GM21619 (cell line): Measurements from ENCODE around the gene CDK1.
"Not testable (repeated sequence)": the region's sequence is repeated elsewhere in the genome, so short reads cannot be mapped to it uniquely, and the experiment has no call there.

ENCODE experiments used
- ATAC-seq: cut with Tn5 transposase; IDR thresholded peaks from one replicate; pipeline ENCODE4 v1.9.1; 2021; ENCODE audit not compliant: unreplicated experiment

The CDK1 gene

DNA sequence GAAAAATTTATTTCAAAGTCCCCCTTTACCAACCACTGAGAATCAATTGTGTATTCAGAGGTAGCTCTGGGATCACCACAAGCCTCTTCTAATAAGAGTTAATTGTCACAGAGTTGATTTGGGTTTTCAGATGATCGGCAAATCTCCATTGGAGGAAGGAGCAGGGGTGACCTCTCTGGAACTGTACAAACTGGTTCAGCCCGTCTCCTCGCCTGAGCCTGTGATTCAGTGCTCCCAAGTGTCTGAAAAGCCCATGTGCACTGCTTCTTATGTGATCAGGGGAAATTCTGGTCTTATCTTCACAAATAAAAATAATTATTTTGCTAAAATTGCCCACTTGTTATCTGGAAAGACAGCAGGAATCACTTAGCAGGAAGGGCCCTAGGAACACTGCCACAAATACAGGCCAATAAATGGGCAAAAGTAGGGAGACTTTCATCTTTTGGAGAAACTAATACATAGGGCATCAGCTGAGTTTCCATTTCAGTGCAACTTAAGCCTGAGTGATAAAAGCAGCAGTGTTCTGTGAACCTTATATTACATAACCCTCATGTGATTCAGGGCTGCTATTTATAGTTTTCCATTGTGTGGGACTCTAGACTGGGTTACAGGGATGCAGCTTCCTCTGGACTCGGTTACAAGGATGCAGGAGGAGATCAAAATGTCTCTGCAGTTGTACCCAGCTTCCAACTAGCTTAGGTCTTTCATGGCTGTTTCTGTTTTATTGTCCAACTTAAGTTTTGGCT is 32.3 kb downstream of the CDK1 start:
- ATAC-seq: no peak

DNA sequence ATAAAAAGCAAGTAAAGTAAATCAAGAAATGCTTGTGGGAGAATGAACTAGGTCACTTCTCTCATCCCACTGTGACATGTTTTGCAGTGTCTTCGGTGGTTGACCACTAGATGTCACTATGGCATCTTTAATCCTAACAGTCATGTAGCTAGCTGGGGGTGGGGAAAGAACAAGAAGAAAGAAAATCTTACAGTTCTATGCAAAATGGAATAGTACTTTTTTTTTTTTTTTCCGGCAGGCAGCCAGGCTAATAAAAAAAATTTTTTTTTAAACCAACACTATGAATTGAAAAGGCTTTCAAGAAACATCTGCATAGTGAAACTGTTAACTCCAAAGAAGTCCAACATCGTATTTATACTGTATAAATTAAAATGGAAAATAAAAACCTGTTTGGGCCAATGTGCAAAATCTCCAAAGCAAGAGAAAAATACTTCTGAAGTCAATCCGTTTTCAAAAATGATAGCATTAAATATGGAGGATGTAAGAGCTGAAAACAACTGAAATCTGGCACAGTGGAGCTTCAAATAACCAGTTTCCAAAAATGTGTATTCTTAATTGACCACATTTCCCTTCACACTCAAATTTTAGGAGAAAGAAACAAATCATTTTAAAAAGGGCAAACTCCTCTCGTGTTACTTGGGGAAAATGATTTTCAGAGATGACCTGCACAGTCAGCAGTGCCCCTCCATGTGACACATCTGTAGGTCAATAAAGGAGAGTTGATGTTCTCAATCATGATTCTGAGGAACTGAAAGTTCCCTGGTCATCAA is 38.5 kb downstream of the CDK1 start:
- peak; percentile 84 for ATAC-seq

DNA sequence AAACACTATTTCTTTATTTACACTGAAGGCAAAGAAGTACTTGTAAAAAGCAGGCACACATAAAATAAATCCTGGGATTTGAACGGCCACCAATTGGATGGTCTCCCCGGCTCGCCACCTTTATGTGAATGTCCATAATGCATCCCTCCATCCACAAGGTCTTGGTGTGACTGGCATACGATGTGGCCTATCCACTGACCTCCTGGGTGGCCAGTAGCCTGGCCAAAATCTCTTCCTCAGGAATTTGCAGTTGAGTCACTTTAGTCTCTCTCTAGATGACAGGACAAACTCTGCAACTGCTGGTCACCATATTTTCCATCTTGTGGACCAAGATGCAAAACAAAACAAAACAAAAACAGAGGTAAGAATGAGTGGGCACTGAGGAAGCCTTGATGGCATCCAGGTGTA is 39.1 kb downstream of the CDK1 start:
- no peak for ATAC-seq

DNA sequence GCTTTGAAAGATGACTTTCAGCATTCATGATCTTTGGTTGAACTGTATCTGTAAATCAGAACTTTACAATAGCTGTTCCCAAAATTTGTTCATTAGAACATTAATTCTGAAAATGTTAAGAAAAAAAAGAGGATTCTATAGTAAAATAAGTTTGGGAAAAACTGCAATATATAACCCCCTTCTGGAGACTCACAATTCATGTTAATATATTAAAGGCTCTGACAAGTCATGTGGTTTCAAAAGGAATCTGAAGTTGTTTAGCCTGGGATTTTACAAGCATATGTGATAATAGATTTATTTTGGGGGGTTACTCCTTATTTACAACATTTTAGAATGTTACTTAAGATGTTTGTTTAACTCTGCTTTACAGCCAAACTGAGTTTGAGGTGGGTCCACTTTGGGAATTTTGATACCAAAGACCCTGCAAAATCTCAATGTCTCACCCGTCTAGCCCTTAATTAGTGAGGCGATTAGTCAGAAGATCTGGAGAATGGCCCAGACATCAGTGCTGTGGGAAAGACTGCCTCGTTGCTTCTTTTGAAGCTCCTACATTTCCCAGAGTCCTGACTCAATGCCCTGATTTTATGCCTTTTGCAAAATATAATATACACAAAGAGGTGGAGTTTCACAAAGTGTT is 40.0 kb downstream of the CDK1 start:
- ATAC-seq: no peak

DNA sequence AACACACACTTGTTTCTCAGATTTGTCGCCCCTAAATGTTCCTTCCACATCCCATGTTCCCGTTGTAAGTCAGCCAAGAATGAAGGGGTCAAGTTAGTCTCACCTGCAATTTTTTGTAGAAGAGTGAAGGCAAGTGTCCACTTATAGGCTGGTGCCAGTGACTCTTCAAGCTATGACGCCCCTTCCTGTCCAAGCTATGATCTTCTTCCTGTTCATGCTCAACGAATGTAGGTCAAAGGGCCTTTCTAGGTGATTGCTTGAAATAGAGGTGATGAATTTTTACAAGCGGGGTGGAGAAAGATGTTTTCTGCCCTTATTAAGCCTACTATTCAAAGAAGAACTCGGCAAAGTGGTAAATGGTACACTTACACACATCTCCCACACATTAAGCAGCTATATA is 41.0 kb downstream of the CDK1 start:
- ATAC-seq: no peak

DNA sequence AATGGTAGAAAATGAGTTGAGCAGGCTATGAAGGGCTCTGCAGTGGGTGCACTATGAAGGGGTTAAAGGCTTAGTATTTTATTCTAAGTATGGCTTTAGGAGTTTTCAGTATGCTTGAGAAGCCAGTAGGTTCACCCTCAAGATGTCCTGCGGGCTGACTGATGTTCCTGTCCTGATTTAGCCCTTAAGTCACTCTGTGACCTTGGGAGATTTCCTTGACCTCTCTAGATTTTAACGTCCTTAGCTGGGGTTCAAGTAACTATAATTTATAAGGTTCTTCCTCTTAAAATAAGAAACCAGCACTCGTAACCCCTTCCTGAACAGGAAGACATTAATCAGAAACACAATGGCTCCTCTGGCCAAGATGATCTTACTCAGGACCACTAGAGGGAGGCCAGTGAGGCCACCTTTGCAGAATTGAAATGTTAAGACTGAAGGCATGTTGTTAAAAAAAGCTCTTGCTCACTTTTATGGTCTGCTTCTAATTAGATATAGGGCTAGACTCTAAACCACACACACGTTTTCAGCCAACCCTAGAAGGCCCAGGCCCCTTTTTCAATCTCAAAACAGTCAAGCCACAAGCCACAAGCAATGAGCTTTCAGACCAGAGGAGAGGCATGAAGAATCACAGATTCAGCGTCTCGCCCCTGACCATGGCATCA is 41.9 kb downstream of the CDK1 start:
- no peak for ATAC-seq

DNA sequence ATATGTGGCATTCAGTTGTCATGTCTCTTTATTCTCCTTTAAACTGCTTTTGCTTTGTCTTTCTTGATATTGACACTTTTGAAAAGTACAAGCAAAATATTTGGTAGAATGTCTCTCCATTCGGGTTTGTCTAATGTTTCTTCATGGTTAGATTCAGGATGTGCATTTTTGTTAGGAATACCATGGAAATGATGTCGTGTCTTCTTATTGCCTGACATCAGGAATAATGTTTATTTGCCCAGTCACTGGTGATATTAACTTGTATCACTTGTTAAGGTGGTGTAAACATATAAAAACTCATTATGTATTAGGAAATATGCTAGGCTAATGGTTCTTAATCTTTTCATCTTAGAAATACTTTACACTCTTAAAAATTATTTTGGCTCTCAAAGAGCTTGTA is 43.4 kb downstream of the CDK1 start:
- ATAC-seq: no peak

- no peak for ATAC-seq
These were observed 44.5 kb downstream of the CDK1 start for GRCh38 chr10:60822809-60823208.

- ATAC-seq: no peak
These were observed 45.0 kb downstream of the CDK1 start for GRCh38 chr10:60823324-60823723.

GRCh38 chr10:60825520-60825919 is 47.2 kb downstream of the CDK1 start:
- no peak for ATAC-seq

GRCh38 chr10:60827791-60828488 is 49.7 kb downstream of the CDK1 start:
- no peak for ATAC-seq

DNA sequence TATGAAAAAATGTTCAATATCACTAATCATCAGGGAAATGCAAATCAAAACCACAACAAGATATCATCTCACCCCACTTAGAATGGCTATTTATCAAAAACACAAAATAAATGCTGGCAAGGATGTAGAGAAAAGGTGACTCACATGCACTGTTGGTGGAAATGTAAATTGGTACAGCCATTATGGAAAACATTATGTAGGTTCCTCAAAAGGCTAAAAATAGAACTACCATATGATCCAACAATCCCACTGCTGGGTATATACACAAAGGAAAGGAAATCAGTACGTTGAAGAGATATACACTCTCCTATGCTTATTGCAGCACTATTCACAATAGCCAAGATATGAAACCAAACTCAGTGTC is 50.2 kb downstream of the CDK1 start:
- no peak for ATAC-seq

DNA sequence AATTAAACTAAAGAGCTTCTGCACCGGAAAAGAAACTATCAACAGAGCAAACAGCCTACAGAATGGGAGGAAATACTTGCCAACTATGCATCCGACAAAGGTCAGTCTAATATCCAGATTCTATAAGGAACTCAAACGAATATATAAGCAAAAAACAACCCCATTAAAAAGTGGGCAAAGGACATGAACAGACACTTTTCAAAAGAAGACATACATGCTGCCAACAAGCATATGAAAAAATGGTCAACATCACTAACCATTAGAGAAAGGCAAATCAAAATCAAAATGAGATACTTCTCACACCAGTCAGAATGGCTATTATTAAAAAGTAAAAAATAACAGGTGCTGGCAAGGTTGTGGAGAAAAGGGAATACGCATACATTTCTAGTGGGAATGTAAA is 53.9 kb downstream of the CDK1 start:
- ATAC-seq: not testable (repeated sequence)

GRCh38 chr10:60834401-60834800 is 56.1 kb downstream of the CDK1 start:
- no peak for ATAC-seq

DNA sequence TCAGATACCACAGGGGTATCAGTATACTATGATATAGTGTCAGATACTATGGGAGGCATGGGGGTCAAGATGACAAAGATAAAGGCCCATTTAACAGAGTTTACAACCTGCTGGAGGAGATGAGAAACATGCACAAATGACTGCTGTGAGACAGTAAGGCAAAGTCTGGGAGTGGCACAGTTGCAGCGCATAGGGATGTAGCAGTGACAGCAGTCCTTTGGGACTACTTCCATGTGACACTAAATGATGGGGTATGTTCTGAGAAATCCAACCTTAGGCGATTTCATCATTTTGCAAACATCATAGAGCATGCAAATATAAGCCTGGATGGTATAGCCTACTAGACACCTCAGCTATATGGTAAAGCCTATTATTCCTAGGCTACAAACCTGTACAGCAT is 56.8 kb downstream of the CDK1 start:
- ATAC-seq: no peak

DNA sequence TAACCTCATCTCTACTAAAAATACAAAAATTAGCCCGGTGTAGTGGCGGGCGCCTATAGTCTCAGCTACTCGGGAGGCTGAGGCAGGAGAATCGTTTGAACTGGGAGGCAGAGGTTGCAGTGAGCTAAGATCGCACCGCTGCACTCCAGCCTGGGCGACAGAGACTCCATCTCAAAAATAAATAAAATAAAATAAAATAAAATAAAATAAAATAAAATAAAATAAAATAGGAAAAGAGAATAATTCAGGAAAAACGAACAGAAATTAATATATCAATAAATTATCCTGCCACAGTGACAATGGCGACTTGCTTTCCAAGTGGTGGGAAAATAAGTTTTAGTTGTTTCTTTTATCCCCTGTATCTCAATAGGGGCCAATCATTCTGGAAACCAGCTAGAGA is 62.9 kb downstream of the CDK1 start:
- not testable (repeated sequence) for ATAC-seq

DNA sequence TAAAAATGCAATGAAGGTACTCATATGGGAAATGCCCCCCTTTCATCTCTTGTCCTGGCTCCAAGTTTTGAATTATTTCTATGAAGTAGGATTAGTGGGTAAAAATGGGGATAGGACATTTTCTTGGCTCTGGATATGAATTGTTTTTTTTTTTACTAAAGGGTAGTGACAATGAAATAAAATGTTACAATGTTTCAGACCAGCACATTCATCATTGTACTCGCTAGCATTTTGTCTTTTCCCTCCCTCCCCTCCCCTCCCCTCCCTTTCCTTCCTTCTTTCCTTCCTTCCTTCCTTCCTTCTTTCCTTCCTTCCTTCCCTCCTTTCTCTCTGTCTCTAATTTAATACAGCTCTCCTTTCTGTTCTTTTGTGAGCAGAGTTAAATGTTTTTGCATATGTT is 64.4 kb downstream of the CDK1 start:
- no peak for ATAC-seq
